ENCODE measurements around the gene COL8A2. TPM values are rescaled to one million over a fixed set of nuclear protein-coding genes. Genes with fewer than 3 reads are reported as not detected.

Gene COL8A2
- total RNA-seq, 1 donor from 2014 or later = not detected

DNA sequence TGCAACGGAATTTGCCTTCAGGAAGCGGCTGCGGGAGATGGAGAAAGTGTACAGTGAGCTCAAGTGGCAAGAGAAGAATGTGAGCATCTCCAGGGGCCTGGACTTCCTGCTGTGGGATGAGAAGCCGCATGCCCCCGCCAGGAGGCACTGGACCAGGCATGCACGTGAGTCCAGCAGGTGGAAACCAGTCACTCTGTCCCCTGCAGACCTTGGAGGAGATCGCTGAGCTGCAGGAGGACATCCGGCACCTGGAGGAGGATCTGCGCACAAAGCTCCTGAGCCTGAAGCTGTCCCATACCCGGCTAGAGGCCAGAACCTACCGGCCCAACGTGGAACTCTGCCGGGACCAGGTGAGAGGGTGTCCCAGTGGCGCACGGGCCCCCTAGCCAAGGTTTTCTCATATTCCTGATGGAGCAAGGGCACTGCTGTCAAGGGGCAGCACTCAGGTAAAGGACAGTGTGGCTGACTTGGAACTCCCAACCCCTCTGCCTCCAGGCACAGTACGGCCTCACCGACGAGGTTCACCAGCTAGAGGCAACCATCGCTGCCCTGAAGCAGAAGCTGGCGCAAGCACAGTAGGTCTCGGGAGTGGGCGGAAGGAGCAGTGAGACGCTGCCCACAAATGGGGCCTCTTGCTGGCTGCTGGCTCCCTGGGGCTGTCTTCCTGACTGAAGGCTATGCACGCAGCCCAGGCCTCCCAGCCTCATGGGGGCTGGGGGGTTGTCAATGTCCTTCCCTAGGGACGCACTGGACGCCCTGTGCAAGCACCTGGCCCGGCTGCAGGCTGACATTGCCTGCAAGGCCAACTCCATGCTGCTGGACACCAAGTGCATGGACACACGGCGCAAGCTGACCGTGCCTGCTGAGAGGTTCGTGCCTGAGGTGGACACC lies 37.5 kb downstream of the COL8A2 start:
- Mint-ChIP-seq H3K4me1 (ENCODE audit: low read depth, unreplicated experiment) (peaks cover 8% of the 10 kb centered on the region), H3K36me3 (ENCODE audit: unreplicated experiment) (no peaks in the 10 kb centered on the region), H3K4me3 (ENCODE audit: unreplicated experiment) (no peak overlapping the region), H3K27me3 (ENCODE audit: unreplicated experiment) (peaks cover 13% of the 10 kb centered on the region), H3K9me3 (ENCODE audit: unreplicated experiment) (peaks cover 4% of the 10 kb centered on the region), H3K27ac (ENCODE audit: unreplicated experiment) (no peak overlapping the region)
- TF ChIP-seq, protein P1, sequence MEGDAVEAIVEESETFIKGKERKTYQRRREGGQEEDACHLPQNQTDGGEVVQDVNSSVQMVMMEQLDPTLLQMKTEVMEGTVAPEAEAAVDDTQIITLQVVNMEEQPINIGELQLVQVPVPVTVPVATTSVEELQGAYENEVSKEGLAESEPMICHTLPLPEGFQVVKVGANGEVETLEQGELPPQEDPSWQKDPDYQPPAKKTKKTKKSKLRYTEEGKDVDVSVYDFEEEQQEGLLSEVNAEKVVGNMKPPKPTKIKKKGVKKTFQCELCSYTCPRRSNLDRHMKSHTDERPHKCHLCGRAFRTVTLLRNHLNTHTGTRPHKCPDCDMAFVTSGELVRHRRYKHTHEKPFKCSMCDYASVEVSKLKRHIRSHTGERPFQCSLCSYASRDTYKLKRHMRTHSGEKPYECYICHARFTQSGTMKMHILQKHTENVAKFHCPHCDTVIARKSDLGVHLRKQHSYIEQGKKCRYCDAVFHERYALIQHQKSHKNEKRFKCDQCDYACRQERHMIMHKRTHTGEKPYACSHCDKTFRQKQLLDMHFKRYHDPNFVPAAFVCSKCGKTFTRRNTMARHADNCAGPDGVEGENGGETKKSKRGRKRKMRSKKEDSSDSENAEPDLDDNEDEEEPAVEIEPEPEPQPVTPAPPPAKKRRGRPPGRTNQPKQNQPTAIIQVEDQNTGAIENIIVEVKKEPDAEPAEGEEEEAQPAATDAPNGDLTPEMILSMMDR (IDR thresholded peaks at IDR 0.05; ENCODE audit: partially characterized antibody, unreplicated experiment) = no peak
- DNase-seq = no peak

DNA sequence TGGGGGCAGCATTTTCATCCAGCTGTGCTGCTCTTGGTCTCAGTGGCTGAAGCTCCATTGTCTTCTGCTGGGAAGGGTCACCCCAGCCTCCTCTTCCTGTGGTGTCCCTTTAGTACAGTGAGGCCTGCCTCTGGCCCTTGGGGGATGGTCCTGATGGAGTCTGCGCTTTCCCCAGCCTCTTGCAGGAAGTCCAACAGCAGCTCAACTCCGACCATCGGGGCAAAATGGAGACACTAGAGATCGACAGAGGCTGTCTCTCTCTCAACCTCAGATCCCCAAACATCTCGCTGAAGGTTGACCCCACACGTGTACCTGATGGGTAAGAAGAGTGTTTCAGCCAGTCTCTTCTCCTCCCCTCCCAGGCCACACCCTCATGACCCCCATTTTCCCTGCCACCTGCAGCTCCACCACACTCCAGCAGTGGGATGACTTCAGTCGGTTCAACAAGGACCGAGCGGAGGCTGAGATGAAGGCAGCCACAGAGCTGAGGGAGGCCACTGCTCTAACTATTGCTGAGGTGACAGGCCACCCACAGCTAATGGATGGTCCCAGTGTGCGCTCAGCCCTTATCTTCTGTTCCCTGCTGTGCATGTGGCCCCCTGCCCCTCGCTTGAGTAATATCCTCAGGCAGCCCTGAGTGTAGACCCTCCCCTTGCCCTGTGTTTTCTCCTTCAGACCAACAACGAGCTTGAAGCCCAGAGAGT lies 38.3 kb downstream of the COL8A2 start:
- DNase-seq = no peak
- TF ChIP-seq, protein P1 (IDR thresholded peaks at IDR 0.05; ENCODE audit: partially characterized antibody, unreplicated experiment) = no peak
- H3K9me3 Mint-ChIP-seq (ENCODE audit: unreplicated experiment) = peaks cover 4% of the 10 kb centered on the region
- no peaks in the 10 kb centered on the region for H3K36me3 Mint-ChIP-seq (ENCODE audit: unreplicated experiment)
- H3K4me3 Mint-ChIP-seq (ENCODE audit: unreplicated experiment) = no peak overlapping the region
- no peak overlapping the region for H3K27ac Mint-ChIP-seq (ENCODE audit: unreplicated experiment)
- H3K4me1 Mint-ChIP-seq (ENCODE audit: low read depth, unreplicated experiment) = peaks cover 8% of the 10 kb centered on the region
- H3K27me3 Mint-ChIP-seq (ENCODE audit: unreplicated experiment) = peaks cover 13% of the 10 kb centered on the region

GRCh38 chr1:36085686-36086526 lies 39.1 kb downstream of the COL8A2 start:
- TF ChIP-seq, protein P1 (IDR thresholded peaks at IDR 0.05; ENCODE audit: partially characterized antibody, unreplicated experiment) = no peak
- Mint-ChIP-seq H3K36me3 (ENCODE audit: unreplicated experiment) (no peaks in the 10 kb centered on the region), H3K4me1 (ENCODE audit: low read depth, unreplicated experiment) (peaks cover 8% of the 10 kb centered on the region), H3K4me3 (ENCODE audit: unreplicated experiment) (no peak overlapping the region), H3K27ac (ENCODE audit: unreplicated experiment) (no peak overlapping the region), H3K9me3 (ENCODE audit: unreplicated experiment) (peaks cover 4% of the 10 kb centered on the region), H3K27me3 (ENCODE audit: unreplicated experiment) (peaks cover 13% of the 10 kb centered on the region)
- no peak for DNase-seq

GRCh38 chr1:36085126-36085525 lies 39.9 kb downstream of the COL8A2 start:
- TF ChIP-seq, protein P1 (IDR thresholded peaks at IDR 0.05; ENCODE audit: partially characterized antibody, unreplicated experiment) = no peak
- H3K27ac Mint-ChIP-seq (ENCODE audit: unreplicated experiment) = no peak overlapping the region
- no peaks in the 10 kb centered on the region for H3K36me3 Mint-ChIP-seq (ENCODE audit: unreplicated experiment)
- peaks cover 13% of the 10 kb centered on the region for H3K27me3 Mint-ChIP-seq (ENCODE audit: unreplicated experiment)
- no peak overlapping the region for H3K4me3 Mint-ChIP-seq (ENCODE audit: unreplicated experiment)
- peaks cover 4% of the 10 kb centered on the region for H3K9me3 Mint-ChIP-seq (ENCODE audit: unreplicated experiment)
- peaks cover 8% of the 10 kb centered on the region for H3K4me1 Mint-ChIP-seq (ENCODE audit: low read depth, unreplicated experiment)
- DNase-seq = no peak

All from glutamatergic neuron (in vitro differentiated cells).